ENCODE data around the gene FBXO24. TPM values are rescaled to one million over a fixed set of nuclear protein-coding genes. Genes with fewer than 3 reads are reported as not detected.

Gene FBXO24
- total and polyA plus RNA-seq, 2 of the 8 experiments (the other 6 are each of a cell fraction or from before 2014, with no cell fraction given) = 0.35 to 0.57 TPM

DNA sequence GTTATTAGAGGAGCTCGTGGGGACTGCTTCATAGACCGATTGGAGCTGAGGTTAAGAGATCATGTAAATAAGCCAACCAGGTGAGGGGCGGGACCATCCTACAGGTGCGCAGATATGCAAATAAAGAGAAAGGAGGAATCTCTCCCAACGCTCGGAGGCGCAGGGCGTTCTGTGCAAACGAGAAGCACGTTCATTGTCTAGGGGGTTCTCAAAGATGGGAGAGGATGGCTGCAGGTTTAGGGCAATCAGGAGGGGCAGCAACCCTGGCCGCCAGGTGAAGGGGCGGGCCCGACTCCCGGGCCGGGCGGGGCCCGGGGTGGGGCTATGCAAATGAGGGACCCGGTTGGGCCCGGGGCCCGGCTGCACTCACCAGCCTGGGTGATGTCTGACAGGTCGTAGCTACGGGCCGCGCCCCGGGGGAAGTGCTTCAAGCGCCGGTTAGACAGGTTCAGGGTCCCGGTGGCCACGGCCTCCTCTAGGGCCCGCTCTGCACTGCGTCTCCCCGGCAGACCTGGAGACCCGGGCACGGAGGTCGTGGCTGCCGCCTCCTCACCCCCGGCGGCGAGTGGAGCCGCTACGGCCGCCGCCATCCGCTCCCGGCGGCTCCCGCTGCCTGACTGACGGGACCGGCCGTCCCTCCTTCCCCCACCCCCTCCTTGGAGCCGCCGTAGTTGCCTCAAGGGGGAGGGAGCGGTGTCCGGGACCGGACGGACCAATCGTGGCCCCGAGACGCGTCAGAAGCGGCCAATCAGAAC, 440 bp upstream of the FBXO24 start, which contains the start of gene LRCH4 (continued):
- TF ChIP-seq SAP30 (IDR thresholded peaks at IDR 0.05; ENCODE audit: insufficient read depth, insufficient replicate concordance, low read length) (peak; percentile 12), CHD2 (IDR thresholded peaks at IDR 0.05; ENCODE audit: low read length) (no peak), CBX8 (IDR thresholded peaks at IDR 0.05; ENCODE audit: borderline replicate concordance, low read depth, low read length) (no peak), KDM5A (IDR thresholded peaks at IDR 0.05; ENCODE audit: low read length) (no peak; the same call in 1 of the 2 replicates), ASH2L (IDR thresholded peaks at IDR 0.05; ENCODE audit: low read length) (peak; percentile 84), EGR1 (IDR thresholded peaks at IDR 0.05; ENCODE audit: borderline replicate concordance, low read depth, low read length) (peak; percentile 54; the same call in 1 of the 2 replicates), POLR2A (IDR thresholded peaks at IDR 0.05; ENCODE audit: control extremely low read depth in 1 of 2, low read depth in 2 of 2, low read length in 2 of 2) (peak in 1 of 2 experiments; percentile 95; a peak in 2 of 3 replicates), MAFK (IDR thresholded peaks at IDR 0.05; ENCODE audit: low read depth, low read length) (no peak), JUN (IDR thresholded peaks at IDR 0.05; ENCODE audit: low read depth, low read length) (no peak), KDM1A (IDR thresholded peaks at IDR 0.05; ENCODE audit: borderline replicate concordance, low read length) (no peak), NRF1 (IDR thresholded peaks at IDR 0.05; ENCODE audit: low read depth, low read length) (no peak), PHF8 (conservative IDR thresholded peaks at IDR 0.05; ENCODE audit: low read depth, low read length) (peak; percentile 95)
- TF ChIP-seq, protein P1, sequence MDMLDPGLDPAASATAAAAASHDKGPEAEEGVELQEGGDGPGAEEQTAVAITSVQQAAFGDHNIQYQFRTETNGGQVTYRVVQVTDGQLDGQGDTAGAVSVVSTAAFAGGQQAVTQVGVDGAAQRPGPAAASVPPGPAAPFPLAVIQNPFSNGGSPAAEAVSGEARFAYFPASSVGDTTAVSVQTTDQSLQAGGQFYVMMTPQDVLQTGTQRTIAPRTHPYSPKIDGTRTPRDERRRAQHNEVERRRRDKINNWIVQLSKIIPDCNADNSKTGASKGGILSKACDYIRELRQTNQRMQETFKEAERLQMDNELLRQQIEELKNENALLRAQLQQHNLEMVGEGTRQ (IDR thresholded peaks at IDR 0.05; ENCODE audit: low read length) = no peak

Measured in H1 (cell line).